Body of pancreas (tissue), 4 donors: ENCODE results near the gene BBLN.

ENCODE experiments used
- CTCF ChIP-seq, 7 experiments: fragments of 450-650 bp in 4 of 7; fragments of 200-600 bp in 3 of 7; sonication (generic) in 3 of 7; IDR thresholded peaks; one replicate each; pipeline ENCODE4 v1.5.1; 2016 to 2019; ENCODE audit warnings: antibody characterized with exemption in 7 of 7
- POLR2A ChIP-seq, 3 donors: fragments of 450-650 bp; IDR thresholded peaks; one replicate each; pipeline ENCODE4 v1.6.1; 2016; ENCODE audit warnings: antibody characterized with exemption in 3 of 3, mild to moderate bottlenecking in 2 of 3

- TF ChIP-seq CTCF (IDR thresholded peaks at IDR 0.05) (no peak), POLR2A (IDR thresholded peaks at IDR 0.05) (no peak)
Observed at GRCh38 chr9:128116104-128117083, 43.7 kb upstream of the BBLN start.
